Stomach (tissue), 9 donors: ENCODE results near the gene MAP7D3. TPM values are rescaled to one million over a fixed set of nuclear protein-coding genes. Genes with fewer than 3 reads are reported as not detected.

Source experiments
- DNase-seq, 2 donors: peaks; one replicate each; pipeline versions ENCODE4 v3.0.0 to v3.0.0-alpha.2; 2013 to 2019
- H3K27ac ChIP-seq, 5 donors: fragments of 200-600 bp in 4 of 5; sonication (generic) in 4 of 5; one replicate each; pipeline ENCODE4 v1.5.1; 2013 to 2019; ENCODE audit warnings: mild to moderate bottlenecking in 1 of 5, moderate library complexity in 1 of 5
- H3K27me3 ChIP-seq, 3 donors: fragments of 200-600 bp; sonication (generic); one replicate each; pipeline ENCODE4 v1.5.1; 2017 to 2019; ENCODE audit warnings: mixed run types in 1 of 3
- H3K36me3 ChIP-seq, 4 donors: fragments of 200-600 bp; sonication (generic); 1 replicate in 3 of 4; 2 replicates in 1 of 4; pipeline ENCODE4 v1.5.1; 2016 to 2019
- H3K4me1 ChIP-seq, 4 donors: fragments of 200-600 bp; sonication (generic); one replicate each; pipeline ENCODE4 v1.5.1; 2016 to 2019
- H3K4me3 ChIP-seq, 4 donors: fragments of 200-600 bp; sonication (generic) in 3 of 4; one replicate each; pipeline ENCODE4 v1.5.1; 2016 to 2019; ENCODE audit warnings: mild to moderate bottlenecking in 1 of 4
- H3K9me3 ChIP-seq, 4 donors: fragments of 200-600 bp; sonication (generic); one replicate each; pipeline ENCODE4 v1.5.1; 2016 to 2019
- EP300 ChIP-seq: sonication (generic); formaldehyde crosslinking; IDR thresholded peaks from one replicate; pipeline ENCODE4 v1.6.1; 2017; ENCODE audit warnings: antibody characterized with exemption
- POLR2A ChIP-seq, 4 donors: fragments of 450-650 bp; IDR thresholded peaks; one replicate each; pipeline ENCODE4 v1.6.1; 2016; ENCODE audit warnings: antibody characterized with exemption in 4 of 4, control low read depth in 2 of 4, mild to moderate bottlenecking in 1 of 4, moderate library complexity in 1 of 4
- POLR2AphosphoS5 ChIP-seq, 3 donors: sonication (generic); formaldehyde crosslinking; IDR thresholded peaks; one replicate each; pipeline ENCODE4 v1.6.1; 2016; ENCODE audit warnings: antibody characterized with exemption in 3 of 3
- WGBS, 5 donors: extraction: QIAGEN DNeasy Blood & Tissue Kit in 3 of 5; methylation state at CpG; one replicate each; pipeline versions ENCODE4 v1.1.5 to v1.1.7; 2013 to 2018; 5-methylcytosine and 5-hydroxymethylcytosine counted together
- intact Hi-C: fragments of 100-400 bp; cut with DNase I; formaldehyde crosslinking; loops from one replicate; pipeline ENCODE4 v1.15.1; 2023; ENCODE audit warnings: low total_unique reads
- polyA plus RNA-seq, 3 donors: library from polyadenylated mRNA; stranded (reverse); fragments of 200-250 nt; gene quantifications; one replicate each; pipeline ENCODE4 v1.2.3, GENCODE V29; 2013
- total RNA-seq, 5 donors: library from RNA; depleted of rRNA; stranded (reverse); fragments of >200 nt; gene quantifications; one replicate each; pipeline versions ENCODE4 v1.1.0 to v1.2.3, GENCODE V29; 2014 to 2016
- TF ChIP-seq, protein P1 (sequence below), 7 experiments: fragments of 450-650 bp in 4 of 7; fragments of 200-600 bp in 3 of 7; sonication (generic) in 3 of 7; IDR thresholded peaks; one replicate each; pipeline ENCODE4 v1.5.1; 2016 to 2019; ENCODE audit warnings: antibody characterized with exemption in 7 of 7, control low read depth in 2 of 7, mild to moderate bottlenecking in 1 of 7
- donor health status: healthy with polysubstance abuse.
- donor health status: Bipolar disorder and iron deficiency.
- donor health status: healthy.

Gene MAP7D3
- total and polyA plus RNA-seq, 8 donors, result 2.2 to 14.1 (median 5.6) TPM

DNA sequence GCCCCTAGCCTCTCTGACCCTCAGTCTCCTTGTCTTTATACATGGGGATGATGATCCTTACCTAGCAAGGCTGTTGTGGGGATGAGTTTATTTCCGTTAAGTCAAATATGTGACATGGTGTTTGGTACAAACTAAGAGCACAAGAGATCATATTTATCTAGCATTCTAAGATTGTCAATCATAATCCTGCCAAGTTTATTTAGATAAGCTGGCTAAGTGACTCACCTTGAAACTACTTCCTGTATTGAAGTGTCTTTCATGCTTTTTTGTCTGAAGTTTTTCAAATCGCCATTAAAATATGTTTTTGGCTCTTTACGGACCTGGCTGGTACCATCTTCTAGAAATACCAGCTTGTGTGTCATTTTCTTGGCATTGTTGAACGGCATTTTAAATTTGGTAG is 30.7 kb downstream of the MAP7D3 start:
- WGBS, 5 donors, result 69 to 84% (median 72%) methylated on average over 4 of the region's 4 CpGs
- no peak for DNase-seq
- TF ChIP-seq POLR2A (IDR thresholded peaks at IDR 0.05) (no peak), POLR2AphosphoS5 (IDR thresholded peaks at IDR 0.05) (no peak), EP300 (no peak)
- TF ChIP-seq, protein P1, sequence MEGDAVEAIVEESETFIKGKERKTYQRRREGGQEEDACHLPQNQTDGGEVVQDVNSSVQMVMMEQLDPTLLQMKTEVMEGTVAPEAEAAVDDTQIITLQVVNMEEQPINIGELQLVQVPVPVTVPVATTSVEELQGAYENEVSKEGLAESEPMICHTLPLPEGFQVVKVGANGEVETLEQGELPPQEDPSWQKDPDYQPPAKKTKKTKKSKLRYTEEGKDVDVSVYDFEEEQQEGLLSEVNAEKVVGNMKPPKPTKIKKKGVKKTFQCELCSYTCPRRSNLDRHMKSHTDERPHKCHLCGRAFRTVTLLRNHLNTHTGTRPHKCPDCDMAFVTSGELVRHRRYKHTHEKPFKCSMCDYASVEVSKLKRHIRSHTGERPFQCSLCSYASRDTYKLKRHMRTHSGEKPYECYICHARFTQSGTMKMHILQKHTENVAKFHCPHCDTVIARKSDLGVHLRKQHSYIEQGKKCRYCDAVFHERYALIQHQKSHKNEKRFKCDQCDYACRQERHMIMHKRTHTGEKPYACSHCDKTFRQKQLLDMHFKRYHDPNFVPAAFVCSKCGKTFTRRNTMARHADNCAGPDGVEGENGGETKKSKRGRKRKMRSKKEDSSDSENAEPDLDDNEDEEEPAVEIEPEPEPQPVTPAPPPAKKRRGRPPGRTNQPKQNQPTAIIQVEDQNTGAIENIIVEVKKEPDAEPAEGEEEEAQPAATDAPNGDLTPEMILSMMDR (IDR thresholded peaks at IDR 0.05), result no peak
- no peaks in the 10 kb centered on the region for H3K4me1 ChIP-seq
- no peak overlapping the region for H3K27ac ChIP-seq
- no peaks in the 10 kb centered on the region for H3K27me3 ChIP-seq
- no peaks in the 10 kb centered on the region for H3K9me3 ChIP-seq
- intact Hi-C loops, result no loop called here
- no peak overlapping the region for H3K4me3 ChIP-seq
- H3K36me3 ChIP-seq, result peaks cover 0 to 73% (median 43%) of the 10 kb centered on the region in 4 donors

DNA sequence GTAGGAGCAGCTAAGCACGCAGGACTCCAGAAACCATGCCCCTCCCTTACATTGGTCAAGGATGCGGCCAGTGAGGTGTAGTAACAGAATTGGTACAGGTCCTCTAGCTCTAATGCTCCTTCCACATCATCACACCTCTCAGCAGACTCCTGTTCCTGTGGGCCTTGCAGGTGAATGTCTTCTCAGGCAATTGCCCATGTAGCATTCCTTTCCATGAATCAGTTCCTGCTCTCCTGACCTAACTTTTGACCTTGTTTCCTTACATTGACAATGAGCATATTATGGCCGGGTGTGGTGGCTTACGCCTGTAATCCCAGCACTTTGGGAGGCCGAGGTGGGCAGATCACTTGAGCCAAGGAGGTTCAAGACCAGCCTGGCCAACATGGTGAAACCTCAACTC is 31.3 kb downstream of the MAP7D3 start:
- TF ChIP-seq, protein P1 (IDR thresholded peaks at IDR 0.05), result no peak
- TF ChIP-seq POLR2A (IDR thresholded peaks at IDR 0.05), result no peak
- no peak for TF ChIP-seq POLR2AphosphoS5 (IDR thresholded peaks at IDR 0.05)
- no peak for TF ChIP-seq EP300
- Histone ChIP-seq H3K4me3 (no peak overlapping the region), H3K36me3 (peaks cover 0 to 67% (median 36%) of the 10 kb centered on the region in 4 donors), H3K27me3 (no peaks in the 10 kb centered on the region), H3K4me1 (no peaks in the 10 kb centered on the region), H3K9me3 (no peaks in the 10 kb centered on the region), H3K27ac (no peak overlapping the region)
- intact Hi-C loops, result loop anchor here (5.0 kb wide), 1 partner anchor 193 kb away; no protein-coding TSS in a partner anchor
- WGBS, 5 donors, result 78 to 90% (median 83%) methylated on average over 5 of the region's 5 CpGs
- DNase-seq, result no peak

DNA sequence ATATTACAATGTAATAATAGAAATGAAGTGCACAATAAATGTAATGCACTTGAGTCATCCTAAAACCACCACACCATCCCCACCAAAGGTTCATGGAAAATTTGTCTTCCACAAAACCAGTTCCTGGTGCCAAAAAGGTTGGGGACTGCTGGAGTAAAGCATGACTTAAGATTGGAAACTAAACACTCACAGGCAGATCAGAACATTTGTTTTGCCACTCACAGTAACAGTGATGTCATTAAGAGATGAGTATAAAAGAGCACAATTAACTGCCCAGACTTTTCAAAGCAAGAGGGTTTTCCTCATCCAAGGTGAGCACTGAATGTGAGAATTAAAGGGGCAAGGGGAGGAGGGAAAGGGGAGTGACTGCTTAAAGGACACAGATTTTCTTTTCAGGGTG is 35.6 kb downstream of the MAP7D3 start:
- intact Hi-C loops, result loop anchor here (5.0 kb wide), 1 partner anchor 188 kb away; no protein-coding TSS in a partner anchor
- no peaks in the 10 kb centered on the region for H3K9me3 ChIP-seq
- no peaks in the 10 kb centered on the region for H3K27me3 ChIP-seq
- peaks cover 0 to 4% (median 0%) of the 10 kb centered on the region in 4 donors for H3K4me1 ChIP-seq
- H3K36me3 ChIP-seq, result peaks cover 0 to 30% (median 19%) of the 10 kb centered on the region in 4 donors
- H3K4me3 ChIP-seq, result no peak overlapping the region
- H3K27ac ChIP-seq, result peak overlapping the region in 1 of 5 donors; percentile 31
- DNase-seq, result no peak
- TF ChIP-seq POLR2A (IDR thresholded peaks at IDR 0.05) (no peak), EP300 (no peak), POLR2AphosphoS5 (IDR thresholded peaks at IDR 0.05) (no peak)
- TF ChIP-seq, protein P1 (IDR thresholded peaks at IDR 0.05), result no peak

DNA sequence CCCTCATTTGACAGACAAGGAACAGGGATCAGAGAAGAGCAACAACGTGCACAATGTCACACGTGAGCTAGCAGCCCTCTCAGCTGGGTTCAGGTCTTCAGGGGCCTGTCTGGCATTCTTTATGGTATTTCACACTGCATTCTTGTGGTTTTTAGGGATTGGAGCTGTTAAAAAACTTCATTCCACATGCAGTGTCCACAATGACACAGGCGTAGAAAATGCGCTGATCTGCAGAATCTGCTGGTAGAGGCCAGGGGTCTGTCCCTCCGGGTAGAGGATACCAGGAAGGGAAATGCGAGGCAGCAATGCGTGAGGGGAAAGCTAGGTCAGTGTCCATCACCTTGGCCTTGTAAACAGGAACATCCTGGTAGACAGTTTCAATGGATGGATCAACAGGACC is 36.6 kb downstream of the MAP7D3 start:
- no peak for TF ChIP-seq POLR2A (IDR thresholded peaks at IDR 0.05)
- TF ChIP-seq POLR2AphosphoS5 (IDR thresholded peaks at IDR 0.05), result peak in 1 of 3 donors; percentile 5
- DNase-seq, result peak in 1 of 2 donors; percentile 28

DNA sequence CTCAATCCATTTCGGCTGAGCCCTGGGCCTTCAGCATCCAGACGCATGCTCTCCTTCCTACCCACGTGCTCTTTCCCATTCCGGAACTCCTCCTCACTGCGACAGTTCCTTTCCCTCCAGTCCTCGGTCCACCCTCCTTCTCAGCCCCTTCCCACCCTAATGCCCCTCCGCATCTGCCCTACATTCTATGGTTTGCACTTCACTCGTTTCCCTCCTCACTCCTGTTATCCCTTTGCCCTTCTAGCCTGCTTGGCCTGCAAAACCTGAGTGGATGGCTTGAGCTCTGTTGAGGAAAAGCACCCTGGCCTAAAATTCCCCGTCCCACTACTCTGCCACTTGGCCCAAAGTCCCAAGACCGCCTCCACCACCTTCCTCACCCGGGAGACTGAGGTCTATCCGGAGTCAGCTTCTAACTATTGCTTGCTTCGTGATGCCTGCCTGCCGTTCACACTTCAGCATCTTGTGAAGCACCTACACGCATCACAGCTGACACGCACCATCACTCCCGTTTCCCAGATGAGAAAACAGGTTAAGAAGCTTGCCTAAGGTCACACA is 38.6 kb downstream of the MAP7D3 start:
- intact Hi-C loops, result no loop called here
- 64 to 83% (median 75%) methylated on average over 16 to 17 of the region's 17 CpGs for WGBS, 5 donors
- H3K4me3 ChIP-seq, result no peak overlapping the region
- H3K27me3 ChIP-seq, result no peaks in the 10 kb centered on the region
- DNase-seq, result no peak
- peaks cover 0 to 16% (median 9%) of the 10 kb centered on the region in 4 donors for H3K4me1 ChIP-seq
- H3K27ac ChIP-seq, result peak overlapping the region in 4 of 5 donors; percentile 14 to 84 (median 40)
- no peaks in the 10 kb centered on the region for H3K9me3 ChIP-seq
- TF ChIP-seq EP300, result no peak
- no peak for TF ChIP-seq POLR2A (IDR thresholded peaks at IDR 0.05)
- TF ChIP-seq, protein P1 (IDR thresholded peaks at IDR 0.05), result no peak
- TF ChIP-seq POLR2AphosphoS5 (IDR thresholded peaks at IDR 0.05), result no peak
- peaks cover 0 to 16% (median 9%) of the 10 kb centered on the region in 4 donors for H3K36me3 ChIP-seq

More for the DNA sequence above, 36.6 kb downstream of the MAP7D3 start:
- intact Hi-C loops, result no loop called here
- Histone ChIP-seq H3K27me3 (no peaks in the 10 kb centered on the region), H3K9me3 (no peaks in the 10 kb centered on the region), H3K4me1 (peaks cover 0 to 6% (median 2%) of the 10 kb centered on the region in 4 donors), H3K36me3 (peaks cover 0 to 24% (median 12%) of the 10 kb centered on the region in 4 donors), H3K27ac (peak overlapping the region in 3 of 5 donors; percentile 26 to 84 (median 31)), H3K4me3 (no peak overlapping the region)
- WGBS, 5 donors, result 38 to 72% (median 67%) methylated on average over 6 to 7 of the region's 7 CpGs
